ENCODE measurements around the gene KLHL42.
"Not testable (repeated sequence)": the region's sequence is repeated elsewhere in the genome, so short reads cannot be mapped to it uniquely, and the experiment has no call there.

KLHL42 gene

GRCh38 chr12:27779920-27780611 lies at the start of gene KLHL42, which contains the start of gene MANSC4:
KLHL42 (plus strand) TSS chr12:27780233; CDS start chr12:27780331, 98 bp downstream.
MANSC4 (minus strand) TSS chr12:27780236; CDS start chr12:27771276, 8,960 bp downstream.
- peak; percentile 76 for DNase-seq

DNA sequence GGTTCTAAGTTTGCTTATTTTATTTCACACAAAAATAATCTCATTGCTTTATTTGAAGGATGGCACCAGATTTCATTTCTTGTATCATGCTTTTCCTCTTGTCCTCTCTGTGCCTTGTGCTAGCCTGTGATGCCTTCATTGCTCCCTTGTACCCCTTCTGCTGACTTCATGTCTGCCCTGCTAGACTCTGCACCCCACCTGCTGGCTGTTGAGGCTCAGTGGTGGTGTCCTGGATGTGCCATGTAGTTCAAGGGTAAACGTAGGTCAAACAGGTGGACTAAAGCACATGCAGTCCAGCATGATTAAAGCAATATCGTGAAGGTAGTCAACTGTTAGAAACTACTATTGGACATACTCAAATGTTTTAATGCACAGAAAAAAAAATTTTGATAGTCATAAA lies 47.8 kb upstream of the KLHL42 start:
- no peak for DNase-seq

DNA sequence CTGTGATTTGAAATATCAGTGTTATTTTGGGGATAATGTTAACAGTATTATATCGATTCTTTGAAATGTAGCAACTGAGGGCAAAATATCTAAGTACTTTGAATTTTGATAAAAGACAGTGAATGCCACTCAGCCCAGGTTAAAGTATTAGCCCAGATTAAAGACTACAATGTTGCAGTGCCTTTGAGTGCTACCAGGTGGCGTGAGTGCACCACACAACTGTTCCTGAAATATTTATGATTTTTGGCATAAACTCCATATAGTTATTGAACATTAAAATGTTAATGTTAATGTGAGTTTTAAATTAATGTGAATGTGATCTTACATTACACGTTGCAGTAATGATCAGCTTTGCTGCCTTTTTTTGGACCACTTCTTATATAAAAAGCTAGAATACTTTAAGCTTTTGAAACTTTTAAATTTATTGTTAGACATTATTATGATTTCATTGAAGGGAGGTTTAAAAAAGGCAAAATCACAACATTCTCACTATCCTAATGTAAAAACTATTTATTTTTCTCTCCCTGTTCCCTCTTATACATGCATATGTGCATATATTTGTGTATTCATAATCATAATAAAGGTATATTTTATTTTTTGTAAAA lies 46.9 kb upstream of the KLHL42 start:
- peak; percentile 65 for DNase-seq

DNA sequence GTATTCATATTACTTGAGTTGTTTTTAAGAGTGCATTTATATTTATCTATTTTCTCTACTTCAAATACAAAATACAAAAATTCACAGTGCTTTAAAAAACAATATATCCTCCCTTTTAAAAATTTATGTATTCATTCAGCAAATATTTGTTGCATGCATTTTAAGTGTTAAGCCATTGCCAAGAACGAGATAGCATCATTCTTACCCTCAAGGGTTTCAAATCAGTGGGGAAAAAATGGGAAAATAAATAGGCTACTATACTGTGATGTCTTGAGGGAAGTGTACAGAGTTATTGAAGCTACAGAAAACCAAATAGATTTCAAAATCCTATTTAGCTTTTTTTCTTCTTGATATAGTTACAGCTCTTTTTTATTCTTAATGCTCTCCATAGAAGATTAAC lies 46.2 kb upstream of the KLHL42 start:
- DNase-seq, result no peak

DNA sequence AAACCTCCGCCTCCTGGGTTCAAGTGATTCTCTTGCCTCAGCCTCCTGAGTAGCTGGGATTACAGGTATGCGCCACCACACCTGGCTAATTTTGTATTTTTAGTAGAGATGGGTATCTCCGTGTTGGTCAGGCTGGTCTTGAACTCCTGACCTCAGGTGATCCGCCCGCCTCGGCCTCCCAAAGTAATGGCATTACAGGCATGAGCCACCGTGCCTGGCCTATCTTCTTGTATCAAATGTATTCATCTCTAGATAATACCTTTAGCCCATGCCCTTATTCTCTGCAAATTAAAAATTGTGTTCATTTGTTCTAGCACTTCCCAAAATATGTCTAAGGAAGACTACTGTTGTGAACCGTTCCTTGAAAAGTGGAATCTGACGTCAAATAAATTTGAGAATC lies 45.7 kb upstream of the KLHL42 start:
- DNase-seq, result not testable (repeated sequence)

DNA sequence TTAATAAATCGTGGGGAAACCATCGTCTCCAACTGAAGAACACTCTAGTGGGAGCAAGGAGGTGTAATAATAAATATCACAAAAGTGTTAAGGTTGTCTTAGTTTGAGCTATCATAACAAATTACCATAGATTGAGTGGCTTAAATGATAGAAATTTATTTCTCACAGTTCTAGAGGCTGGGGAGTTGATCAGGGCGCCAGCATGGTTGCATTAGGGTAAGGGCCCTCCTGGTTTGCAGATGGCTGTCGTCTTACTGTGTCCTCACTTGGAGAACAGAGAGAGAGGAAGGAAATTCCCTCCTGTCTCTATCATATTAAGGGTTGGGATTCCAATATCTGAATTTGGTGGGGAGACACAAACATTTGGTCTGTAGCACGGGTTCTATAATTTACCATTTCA lies 36.4 kb upstream of the KLHL42 start:
- no peak for DNase-seq

- not testable (repeated sequence) for DNase-seq
These were observed 34.3 kb upstream of the KLHL42 start for GRCh38 chr12:27745734-27746133.

DNA sequence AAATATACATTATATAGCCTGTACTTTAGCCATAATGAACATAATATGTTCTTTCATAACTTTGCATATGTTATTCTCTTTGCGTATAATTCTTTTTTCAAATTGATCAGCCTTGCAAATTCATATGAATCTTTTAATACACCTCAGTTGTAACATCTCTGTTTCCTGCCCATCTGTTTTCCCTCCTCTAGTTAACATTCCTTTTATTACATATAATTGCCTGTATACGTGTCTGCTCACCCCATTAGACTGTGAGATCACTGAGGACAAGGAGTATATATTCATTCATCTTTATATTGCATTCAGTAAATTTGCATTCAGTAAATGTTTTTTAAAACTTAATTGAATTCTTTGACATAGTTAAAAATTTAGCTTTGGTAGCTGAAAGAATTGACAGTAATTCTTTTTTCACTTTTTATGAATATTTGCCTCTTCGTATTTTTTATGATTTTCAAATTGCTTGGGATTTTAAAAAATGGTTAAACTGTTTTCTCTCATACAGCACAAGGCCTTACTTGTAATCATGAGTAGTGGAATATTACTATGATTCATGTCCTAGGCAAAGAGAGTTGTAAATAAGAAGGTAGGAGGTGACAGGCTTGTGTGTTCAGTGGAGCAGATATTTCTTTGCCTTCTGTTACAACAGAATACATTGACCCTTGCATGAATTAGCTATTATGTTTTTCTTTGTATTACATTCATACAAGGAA lies 32.8 kb upstream of the KLHL42 start:
- no peak for DNase-seq

- DNase-seq, result no peak
These were observed 28.5 kb upstream of the KLHL42 start for GRCh38 chr12:27751386-27752047.

DNA sequence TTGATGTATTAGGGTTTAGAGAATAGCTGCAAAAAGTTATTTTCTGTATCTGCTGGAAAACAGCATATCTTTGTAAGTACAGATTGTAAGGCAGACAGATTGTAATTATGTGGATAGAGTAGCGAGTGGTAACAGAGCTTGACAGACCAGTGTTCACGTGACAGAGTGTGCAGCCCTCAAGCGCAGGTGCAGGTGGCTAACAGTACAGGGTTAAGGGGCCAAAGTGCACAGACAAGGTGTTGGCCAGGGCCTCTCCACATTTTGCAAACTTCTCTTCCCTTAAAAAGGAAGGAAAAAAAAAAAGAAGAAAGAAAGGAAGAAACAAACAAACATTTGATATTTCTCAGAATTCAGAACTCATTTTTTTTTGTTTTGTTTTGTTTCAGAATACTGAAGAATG lies 25.2 kb upstream of the KLHL42 start:
- no peak for DNase-seq

- DNase-seq, result no peak
These were observed 23.3 kb upstream of the KLHL42 start for GRCh38 chr12:27756670-27757195.

DNA sequence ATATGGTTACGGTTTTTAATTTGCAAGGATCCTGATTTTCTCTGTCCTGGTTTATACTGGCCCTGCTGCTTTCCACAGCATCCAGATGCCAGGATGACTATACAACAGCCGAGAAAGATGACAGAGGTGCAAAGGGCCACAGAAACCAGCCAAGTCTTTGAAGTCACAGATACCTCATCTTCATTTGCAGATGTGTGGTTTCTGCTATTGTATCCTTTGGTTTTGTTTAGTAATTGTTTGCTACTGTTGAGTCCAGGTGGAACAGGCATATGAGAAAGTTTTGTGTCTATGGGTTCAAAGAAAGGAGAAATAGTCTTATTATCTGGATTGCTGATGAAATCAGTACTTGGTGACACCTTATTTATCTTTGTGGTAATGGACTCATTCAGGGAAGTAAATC lies 17.3 kb upstream of the KLHL42 start:
- DNase-seq, result no peak

- DNase-seq, result no peak
These were observed 13.4 kb upstream of the KLHL42 start for GRCh38 chr12:27766587-27766986.

DNA sequence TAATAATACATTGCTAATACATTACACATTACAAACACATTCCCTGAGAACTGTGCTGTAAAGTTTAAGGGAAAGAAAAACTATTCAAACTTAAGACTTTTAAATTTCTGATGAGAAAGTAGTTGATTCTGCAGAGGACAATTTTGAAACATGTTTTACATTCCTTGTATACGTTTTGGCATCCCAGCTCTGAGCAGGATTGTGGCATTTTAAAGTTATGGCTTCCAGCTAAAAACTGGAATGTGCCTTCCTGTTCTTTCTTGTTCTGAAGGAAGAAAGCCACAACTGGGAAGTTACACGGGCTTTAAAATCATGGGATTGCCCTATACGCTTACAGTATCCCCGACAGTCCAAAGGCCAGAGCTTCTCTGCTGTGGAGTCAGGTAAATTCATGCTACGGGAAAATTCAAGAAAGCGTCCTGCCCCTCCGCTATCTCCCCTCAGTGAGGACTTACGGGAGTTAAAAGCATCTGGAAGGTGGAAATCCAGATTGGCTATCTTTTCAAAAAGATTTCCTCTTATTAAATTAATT lies 10.8 kb upstream of the KLHL42 start:
- DNase-seq, result no peak

DNA sequence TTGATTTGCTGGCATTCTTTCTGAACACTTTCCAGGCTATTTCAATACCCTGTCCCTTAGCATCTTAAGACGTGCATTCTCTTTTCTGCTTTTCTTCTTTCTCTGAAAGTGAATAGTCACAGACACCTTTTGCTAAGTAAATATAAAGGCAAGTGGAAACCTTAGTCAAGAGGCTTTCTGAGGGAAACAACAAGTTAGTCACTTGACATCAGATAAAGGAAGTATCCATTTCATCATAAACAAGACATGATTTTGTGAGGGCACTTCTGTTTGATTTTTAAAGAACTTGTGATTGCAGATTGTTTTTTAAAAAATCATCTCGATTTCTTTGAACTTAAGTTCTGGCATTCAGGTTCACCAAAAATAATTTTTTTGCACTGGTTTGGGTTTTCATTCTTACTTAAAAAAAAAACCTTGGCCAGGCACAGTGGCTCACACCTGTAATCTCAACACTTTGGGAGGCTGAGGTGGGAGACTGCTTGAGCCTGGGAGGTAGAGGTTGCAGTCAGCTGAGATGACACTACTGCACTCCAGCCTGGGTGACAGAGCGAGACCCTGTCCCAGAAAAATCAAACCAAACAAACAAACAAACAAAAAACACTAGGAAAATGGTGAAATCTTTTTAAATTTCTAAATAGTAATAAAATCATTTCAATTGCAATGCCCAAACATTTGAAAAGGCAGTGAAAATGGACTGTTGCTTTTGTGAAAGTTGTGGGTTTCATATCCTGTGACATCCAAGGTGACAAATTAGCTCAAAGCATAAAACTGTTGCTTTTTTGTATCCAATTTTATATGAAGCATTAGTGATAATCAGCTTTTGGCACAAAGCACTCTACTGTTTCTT lies 8.3 kb upstream of the KLHL42 start:
- DNase-seq, result no peak

DNA sequence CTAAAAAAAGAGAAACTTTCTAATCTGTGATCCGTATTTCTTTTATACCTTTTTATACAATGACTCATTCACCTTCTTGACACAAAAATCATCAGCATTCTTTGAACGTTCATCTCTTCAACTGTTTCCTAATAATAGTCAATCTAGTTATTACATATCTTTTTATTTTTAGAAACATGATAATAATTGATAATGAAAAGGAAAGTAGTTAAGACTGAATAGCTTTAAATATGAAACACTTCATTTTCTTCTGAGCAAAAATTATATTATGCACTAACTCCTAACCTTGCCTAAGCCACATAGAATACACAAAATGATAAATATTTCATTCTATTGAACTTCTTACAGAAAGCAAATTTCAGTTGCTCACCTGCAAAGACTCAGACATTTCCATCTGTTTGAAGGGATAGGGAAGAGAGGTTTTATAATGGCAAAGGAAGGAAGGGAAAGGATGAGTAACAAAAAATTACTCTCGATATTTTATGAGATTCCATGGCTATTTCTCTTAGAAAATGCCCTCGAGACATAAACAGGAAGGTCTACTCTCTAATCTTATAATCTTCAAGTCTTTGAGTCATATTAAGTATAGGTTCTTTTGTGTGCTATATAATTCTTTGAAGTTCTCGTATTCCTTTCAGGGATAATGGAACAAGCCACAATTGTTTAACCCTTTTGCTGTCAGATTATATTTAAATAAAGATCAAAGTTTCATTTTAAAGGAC lies 7.5 kb upstream of the KLHL42 start:
- DNase-seq, result no peak

DNA sequence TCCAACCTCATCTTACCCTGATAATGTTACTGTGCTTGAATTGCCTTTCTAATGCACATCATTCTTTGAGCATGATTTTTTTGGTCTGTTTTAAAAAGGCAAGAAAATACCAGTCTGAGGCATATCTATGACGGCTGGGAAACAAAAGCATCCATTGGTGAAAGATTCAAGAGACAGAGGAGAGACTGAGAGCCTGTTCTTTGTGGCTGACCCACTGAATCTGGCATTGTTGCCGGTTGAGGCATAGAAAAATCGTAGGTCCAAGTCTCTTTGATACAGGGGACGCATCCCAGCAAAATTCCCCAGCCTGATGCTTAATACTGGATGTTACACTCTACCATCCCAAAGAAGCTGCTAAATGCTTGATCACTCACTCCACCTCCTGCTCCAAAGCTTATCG lies 2.9 kb upstream of the KLHL42 start:
- DNase-seq, result no peak

- no peak for DNase-seq
These were observed 1.8 kb upstream of the KLHL42 start for GRCh38 chr12:27778206-27778605.

DNA sequence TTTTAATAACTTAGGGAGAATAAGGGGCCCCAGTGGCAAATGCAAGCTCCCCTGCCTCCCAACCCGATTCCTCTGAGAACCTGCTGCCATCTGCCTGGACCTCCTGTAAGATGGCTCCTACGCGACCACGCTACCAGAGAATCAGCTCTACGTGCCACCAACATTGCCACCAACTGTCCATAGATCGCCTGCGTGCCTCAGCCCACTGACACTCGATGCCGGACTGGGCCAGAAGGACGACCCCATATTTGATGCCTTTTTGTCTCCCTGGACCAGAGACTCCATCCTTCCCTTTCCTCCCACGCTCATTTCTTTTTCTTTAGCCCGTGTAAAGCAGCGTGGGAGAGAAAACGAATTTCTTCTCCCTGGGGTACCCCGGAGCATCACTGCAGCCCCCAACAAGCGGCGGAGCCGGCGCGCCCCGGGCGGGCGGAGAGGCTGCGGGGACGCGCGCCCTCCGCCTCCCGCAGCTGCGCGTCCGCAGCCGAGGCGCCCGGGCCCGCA lies 565 bp upstream of the KLHL42 start:
- DNase-seq, result peak; percentile 63

- DNase-seq, result no peak
These were observed 777 bp downstream of the KLHL42 start for GRCh38 chr12:27780612-27781408.
